ENCODE measurements around the gene SVOP. TPM values are rescaled to one million over a fixed set of nuclear protein-coding genes. Genes with fewer than 3 reads are reported as not detected.
"Not testable (repeated sequence)": the region's sequence is repeated elsewhere in the genome, so short reads cannot be mapped to it uniquely, and the experiment has no call there.

The SVOP gene
- polyA plus RNA-seq, 12 donors = 0.04 to 0.81 (median 0.20) TPM; not detected in 2

DNA sequence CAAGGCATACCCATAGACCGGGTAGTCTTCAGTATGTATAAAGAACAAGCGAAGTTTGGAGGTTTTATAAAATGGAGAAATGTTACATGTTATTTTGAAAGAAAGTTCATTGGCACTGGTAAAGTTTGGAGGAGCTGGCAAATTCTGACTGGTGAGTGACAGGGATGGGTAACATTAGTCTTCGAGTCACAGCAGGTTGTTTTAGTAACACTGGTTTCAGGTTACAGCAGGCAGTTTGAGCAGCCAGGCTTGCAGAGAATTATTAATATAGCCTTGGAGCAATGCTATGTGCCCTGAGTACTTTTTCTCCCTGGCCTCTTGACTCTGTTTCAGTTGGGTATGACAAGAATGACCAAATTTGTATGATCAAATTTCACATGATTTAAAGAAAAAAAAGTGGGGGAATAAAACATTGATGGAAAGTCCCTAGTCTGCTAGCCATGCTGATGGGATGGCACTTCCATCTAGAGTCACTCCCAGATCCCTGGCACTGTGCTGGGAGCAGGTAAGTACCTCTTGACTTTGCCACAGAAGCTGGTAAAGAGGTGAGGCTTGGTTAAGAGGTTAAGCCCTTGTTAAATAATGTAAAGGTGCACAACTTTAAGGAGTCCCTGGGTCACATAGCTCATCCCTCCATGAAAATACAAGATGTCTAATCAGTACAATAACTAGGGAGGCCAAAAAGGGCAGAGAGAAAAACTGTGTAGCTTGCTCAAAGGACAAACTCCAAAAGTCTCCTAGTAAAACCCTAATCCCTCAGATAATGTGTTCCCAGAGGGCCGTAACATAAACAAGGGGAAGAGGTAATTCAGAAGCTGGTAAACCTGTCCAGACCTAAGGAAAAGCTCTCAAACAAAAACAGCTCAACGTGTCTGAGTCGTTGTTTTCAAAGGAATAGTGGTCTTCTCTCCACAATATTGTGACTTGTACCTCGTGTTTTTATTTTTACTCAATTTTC lies 12.7 kb upstream of the SVOP start:
- DNase-seq = no peak

DNA sequence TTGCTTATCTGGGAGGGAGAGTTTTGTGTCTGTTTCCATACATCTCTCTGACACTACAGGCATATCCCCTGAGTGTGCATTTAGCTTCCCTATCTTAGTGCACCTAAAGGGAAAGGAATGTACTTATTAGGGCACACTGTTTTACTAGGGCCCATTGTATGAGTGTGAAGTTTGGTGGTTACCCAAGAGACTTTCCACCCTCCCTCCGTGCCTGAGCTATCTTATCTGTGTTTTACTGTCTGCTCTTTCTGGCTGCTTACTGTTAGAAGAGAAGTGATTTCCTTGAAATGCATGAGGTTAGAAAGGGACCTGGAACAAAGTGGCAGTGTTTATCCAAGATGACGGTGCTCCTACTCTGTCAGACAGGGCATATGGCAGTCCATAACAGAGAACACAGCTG lies 8.5 kb upstream of the SVOP start:
- no peak for DNase-seq

DNA sequence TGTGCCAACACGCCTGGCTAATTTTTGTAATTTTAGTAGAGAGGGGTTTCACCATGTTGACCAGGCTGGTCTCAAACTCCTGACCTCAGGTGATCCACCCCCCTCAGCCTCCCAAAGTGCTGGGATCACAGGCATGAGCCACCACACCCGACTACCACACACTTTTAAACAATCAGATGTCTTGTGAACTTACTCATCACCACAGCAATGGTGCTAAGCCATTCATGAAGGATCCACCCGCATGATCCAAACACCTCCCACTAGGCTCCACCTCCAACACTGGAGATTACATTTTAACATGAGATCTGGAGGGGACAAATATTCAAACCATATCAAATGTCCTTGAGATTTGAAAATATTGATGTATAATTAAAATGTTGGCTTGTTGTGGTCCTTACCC lies 7.8 kb upstream of the SVOP start:
- not testable (repeated sequence) for DNase-seq

DNA sequence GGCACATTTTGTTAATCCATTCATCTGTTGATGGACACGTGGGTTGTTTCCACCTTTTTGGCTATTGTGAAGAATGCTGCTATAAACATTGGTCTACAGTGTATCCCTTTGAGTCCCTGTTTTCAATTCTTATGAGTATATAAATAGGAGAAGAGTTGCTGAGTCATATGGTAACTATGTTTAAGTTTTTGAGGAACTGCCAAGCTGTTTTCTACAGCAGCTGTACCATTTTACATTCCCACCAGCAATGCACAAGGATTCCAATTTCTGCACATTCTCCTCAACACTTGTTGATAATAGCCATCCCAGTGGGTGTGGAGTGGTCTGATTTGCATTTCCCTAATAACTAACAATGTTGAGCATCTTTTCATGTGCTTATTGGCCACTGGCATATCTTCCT lies 6.9 kb upstream of the SVOP start:
- no peak for DNase-seq

DNA sequence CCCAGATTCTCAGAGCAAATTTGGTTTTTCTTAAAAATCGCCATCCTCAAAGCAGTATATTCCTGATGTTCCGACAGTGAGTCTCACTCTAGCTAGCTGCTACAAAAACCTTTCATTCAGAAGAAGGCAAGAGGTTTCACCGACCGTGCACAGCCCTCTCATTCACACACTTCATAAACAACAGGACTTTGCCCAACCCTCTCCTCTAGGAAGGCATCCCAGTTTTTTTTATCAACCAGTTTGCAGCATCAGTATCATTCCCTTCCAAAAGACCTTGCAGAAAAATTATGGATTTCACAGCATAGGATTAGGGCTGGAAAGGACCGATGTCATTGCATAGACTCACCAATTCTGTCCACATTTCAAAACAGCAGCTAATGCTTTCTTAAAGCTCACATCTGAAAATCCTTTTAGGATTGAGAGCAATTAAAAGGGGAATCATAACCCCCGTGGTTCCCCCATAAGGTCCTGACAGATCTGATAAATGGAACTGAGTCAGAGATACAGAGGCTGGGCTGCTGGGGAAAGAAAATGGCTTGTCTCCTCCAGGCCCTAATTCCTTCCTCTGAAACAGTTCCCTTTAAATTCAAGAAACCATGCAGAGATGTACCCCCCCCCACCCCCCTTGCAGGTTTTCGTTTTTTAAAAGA lies 597 bp downstream of the SVOP start:
- no peak for DNase-seq

DNA sequence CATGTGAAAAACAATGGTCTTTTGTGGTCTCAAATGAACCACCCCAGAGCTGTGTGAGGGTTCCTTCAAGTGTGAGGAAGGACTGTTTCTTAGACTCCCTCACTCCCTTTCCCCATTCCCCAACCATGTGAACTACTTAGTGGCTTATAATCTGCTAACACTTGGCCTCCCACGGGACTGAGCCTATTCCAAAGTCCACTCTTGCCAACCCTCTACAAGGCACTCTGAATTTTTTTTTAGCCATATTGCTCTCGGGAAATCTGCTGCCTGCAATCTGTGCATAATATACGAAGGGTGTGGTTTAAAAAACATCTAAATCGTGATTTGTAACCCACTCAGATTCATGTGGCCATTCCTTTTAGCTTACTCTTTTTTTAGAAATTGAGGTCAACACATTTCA lies 2.6 kb downstream of the SVOP start:
- DNase-seq = no peak

DNA sequence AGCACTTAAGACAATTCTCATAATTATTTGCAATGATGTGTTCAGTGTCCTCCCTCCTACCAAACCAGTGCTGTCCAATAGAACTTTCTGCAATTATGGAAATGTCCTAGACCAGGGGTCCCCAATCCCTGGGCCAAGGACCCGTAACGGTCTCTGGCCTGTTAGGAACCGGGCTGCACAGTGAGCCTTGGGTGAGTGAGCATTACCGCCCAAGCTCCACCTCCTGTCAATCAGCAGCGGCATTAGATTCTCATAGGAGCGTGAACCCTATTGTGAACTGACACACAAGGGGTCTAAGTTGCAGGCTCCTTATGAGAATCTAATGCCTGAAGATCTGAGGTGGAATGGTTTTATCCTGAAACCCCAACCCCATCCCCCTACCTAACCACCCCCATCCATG lies 3.9 kb downstream of the SVOP start:
- DNase-seq = no peak

DNA sequence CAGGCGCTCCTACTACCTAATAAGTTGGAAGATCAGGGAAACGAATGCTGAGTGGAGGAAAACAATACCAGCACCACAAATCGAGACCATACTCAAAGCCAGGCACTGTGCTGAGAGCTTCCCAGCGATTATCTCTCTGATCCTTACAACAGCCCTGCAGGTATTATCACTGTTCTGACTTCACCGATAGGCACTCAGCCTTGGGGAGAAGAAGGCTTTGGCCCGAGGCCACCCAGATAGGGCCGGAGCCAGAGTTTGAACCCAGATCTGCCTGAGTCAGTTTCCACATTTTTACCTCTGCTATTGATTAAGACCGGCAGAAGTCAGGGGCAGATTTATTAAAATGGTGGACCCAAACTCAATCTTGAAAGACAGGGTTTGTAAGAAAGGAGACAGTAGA lies 4.9 kb downstream of the SVOP start:
- no peak for DNase-seq

DNA sequence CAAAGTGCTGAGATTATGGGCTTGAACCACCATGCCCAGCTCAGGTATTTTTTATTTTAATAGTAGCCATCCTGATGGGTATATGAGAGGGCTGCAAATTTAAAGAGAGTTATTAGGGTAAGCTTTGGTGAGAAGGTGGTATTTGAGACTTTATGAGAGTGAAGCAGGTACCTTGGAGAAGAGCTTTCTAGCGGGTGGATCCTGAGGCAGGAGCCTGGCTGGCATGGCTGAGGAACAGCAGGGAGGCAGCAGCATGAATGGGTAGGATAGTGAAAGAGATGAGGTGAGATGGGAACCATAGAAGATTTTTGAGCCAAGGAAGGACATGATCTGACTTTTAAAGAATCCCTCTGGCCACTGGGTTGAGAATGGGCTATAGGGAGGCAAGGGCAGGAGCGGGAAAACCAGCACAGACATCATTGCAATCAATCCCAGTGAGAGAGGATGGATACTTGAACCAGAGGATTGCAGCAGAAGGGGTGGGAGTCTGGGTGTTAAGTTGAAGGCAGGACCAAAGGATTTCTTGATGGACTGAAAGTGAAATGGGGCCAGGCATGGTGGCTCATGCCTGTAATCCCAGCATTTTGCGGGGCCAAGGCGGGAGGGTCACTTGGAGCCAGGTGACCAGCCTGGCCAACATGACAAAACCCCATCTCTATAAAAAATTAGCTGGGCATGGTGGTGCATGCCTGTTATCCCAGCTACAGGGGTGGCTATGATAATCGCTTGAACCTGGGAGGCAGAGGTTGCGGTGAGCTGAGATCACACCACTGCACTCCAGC lies 5.7 kb downstream of the SVOP start:
- DNase-seq = no peak

DNA sequence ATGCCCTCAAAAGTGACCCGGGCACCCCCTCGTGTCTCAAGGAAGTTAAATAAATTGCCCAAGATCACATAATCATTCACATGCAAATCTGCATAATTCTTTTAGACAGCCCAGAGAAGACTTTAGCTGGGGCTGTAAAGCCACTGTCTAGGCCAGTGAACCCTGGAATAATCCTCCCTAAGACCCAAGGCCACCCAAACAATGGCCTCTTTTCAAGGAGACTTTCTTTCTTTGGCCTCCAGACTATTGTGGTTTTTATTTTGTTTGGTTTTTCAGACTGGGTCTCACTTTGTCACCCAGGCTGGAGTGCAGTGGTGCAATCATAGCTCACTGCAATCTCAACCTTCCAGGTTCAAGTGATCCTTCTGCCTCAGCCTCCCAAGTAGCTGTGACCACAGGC lies 10.6 kb downstream of the SVOP start:
- no peak for DNase-seq

DNA sequence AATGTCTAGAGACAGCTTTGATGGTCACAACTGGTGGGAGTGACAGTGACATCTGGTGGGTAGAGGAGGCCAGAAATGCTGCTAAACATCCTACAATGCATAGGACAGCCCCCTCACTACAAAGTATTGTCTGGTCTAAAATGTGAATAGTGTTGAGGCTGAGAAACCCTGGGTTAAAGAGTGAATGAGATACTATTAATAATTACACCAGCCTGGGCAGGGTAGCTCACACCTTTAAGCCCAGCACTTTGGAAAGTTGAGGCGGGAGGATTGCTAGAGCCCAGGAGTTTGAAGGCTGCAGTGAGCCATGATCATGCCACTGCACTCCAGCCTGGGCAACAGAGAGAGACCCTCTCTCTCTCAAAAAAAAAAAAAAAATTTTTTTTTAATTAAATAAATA lies 11.1 kb downstream of the SVOP start:
- DNase-seq = no peak

DNA sequence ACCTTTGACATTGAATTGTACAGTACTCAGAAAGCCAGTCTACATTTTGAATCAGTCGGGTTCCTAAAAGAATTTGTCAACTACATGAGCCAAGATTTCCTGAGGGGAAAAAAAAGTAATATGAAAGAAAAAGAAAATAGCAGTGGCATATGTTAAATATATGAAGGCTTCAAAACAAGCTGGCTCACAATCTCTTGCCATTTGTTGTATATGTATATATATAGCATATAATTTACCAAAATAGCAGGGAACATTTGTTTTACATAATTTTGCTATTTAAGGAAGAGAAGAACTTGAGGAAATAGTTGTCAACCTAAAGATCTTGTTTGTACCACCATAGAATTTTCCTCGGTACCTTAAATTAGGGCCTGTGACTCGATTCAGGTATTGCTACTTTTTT lies 16.9 kb downstream of the SVOP start:
- no peak for DNase-seq

DNA sequence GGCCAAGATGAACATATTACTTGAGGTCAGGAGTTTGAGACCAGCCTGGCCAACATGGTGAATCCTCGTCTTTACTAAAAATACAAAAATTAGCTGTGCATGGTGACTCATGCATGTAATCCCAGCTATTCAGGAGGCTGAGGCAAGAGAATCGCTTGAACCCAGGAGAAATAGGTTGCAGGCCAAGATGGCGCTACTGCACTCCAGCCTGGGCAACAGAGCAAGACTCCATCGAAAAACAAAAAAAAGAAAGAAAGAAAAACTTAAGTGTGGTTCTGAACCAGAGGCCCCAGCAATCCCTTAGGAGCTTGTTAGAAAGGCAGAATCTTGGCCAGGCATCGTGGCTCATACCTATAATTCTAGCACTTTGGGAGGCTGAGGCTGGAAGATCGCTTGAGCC lies 24.5 kb downstream of the SVOP start:
- DNase-seq = no peak

DNA sequence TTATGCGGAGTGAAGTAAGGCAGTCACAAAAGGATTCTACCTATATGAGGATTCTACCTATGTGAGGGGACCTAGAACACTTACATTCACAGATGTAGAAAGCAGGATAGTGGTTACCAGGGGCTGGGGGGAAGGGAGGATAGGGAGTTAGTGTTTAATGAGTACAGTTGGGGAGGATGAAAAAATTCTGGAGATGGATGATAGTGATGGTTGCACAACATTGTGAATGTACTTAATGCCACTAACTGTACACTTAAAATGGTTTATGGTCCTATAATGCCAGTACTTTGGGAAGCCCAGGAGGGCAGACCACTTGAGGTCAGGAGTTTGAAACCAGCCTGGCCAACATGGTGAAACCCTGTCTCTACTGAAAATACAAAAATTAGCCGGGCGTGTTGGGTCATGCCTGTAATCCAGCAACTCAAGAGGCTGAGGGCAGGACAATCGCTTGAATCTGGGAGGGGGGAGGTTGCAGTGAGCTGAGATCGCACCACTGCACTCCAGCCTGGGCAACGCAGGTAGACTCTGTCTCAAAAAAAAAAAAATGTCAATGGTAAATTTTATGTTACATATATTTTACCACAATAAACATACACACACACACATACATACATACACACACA lies 25.4 kb downstream of the SVOP start:
- no peak for DNase-seq

DNA sequence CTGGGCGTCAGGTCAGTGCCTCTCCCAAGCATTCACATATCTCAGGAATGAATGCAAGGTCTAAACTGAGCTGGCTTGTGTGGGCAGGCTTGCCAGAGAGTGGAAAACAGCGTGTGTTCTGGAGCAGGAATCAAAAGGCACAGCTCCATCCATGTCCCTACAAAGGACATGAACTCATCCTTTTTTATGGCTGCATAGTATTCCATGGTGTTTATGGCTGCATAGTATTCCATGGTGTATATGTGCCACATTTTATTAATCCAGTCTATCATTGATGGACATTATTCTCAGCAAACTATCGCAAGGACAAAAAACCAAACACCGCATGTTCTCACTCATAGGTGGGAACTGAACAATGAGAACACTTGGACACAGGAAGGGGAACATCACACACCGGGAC lies 30.8 kb downstream of the SVOP start:
- not testable (repeated sequence) for DNase-seq

DNA sequence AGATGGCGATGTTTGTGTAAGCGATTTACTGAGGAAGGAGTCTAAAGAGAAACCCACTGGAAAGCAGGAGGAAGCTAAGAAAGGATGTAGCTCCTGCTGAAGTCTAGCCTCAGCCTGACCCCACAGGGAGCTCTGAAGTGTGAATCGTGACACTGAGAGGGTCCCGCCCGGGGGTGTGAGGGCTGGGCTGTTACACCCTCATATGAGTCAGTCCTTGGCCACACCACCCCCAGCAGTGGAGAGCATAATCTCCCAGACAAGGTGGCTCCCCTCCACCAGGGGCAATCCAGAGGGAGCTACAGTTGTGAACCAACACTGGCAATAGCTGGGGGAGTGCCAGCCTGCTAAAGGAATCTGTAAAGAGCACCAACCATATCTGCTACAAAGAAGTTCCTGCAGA lies 31.5 kb downstream of the SVOP start:
- no peak for DNase-seq

DNA sequence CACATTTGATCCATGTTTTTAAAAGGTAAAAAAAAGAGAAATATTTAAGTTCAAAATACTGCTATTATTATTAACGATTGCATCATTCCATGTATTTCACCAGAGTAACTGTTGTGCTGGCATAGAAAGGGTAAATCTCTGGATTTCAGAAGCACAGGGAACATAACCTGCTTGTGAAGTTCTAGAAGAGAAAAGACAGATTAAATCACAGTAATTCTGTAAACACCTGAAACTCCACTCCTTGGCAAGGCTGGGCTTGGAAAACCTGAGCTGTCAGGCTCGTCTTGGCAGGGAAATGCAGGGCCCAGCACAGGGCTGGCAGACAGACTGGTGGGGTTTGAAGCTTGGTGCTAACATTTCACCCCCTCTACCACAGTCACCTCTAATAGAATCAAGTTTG lies 35.1 kb downstream of the SVOP start:
- no peak for DNase-seq

DNA sequence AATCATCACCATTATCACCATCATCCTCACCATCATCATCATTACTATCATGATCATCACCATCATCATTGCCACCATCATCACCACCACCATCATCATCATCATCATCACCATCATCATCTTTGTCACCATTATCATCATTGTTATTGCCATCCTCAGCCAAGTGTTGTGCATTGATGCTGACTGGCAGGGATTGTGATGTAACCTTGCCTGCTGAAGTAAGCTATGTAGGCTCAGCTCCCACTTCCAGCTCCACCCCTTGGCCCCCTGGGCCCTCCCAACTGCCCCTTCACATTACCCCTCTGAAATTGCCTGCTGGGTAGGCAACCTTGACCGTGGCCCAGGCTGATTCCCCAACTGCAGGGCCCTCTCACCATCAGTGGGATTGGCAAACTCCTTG lies 37.6 kb downstream of the SVOP start:
- no peak for DNase-seq

DNA sequence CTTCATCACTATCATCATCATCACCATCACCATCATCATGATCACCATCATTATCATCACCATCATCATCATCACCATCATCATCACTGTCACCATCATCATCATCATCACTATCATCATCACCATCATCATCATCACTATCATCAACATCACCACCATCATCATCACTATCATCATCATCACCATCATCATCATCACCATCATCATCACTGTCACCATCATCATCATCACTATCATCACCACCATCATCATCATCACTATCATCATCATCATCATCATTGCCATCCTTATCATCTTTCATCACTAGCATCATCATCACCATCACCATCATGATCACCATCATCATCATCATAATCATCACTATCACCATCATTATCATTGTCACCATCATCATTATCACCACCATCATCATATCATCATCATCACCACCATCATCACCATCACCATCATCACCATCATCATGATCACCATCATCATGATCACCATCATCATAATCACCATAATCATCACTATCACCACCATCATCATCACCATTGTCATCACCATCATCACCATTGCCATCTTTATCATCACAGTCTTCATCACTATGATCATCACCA lies 38.1 kb downstream of the SVOP start:
- DNase-seq = no peak

DNA sequence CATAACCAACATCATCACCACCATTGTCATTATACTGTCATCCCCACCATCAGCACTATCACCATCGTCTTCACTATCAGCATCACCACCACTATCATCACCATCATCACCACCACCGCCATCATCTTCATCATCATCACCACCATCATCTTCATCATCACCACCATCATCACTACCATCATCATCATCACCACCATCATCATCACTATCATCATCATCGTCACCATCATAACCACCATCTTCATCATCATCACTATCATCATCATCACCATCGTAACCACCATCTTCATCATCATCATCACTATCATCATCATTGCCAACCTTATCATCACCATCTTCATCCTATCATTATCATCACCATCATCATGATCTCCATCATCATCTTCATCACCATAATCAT lies 39.0 kb downstream of the SVOP start:
- DNase-seq = no peak

DNA sequence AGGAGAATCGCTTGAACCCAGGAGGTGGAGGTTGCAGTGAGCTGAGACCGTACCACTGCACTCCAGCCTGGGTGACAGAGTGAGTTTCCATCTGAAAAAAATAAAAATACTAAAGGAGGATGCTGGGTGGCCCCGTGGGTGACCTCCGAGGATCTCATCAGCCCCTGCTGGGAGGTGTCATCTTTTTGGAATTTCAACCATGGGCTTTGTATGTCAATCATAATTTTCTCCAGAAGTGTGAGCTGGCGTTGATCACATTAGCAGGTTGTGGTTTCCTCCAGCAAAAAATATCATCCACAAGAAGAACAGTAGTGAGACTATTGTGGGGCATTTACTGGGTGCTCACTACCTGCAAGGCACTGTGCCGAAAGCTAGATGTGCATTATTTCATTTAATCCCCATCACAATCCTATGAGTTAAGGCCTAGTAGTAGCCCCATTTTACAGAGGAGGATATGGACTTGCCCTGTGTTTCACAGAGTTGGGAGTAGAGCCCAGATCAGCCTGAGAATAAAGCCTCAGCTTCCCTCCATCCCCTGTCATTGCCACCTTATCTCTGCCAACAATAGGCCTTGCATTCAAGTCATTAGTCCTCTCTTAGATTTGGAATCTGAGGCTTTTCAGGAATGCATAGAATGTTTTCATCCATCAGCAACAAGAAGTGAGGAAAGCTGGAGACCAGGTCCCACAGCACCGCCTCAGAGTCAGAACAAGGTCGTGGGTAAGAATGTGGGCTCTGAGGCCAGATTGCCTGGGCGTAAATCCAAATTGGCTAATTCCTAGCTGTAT lies 39.8 kb downstream of the SVOP start:
- no peak for DNase-seq

Data from muscle of arm (tissue), 12 donors.